Naive B cell (primary cell): ENCODE data around the gene RCAN3. TPM values are rescaled to one million over a fixed set of nuclear protein-coding genes. Genes with fewer than 3 reads are reported as not detected.

Experiments used
- ATAC-seq, 2 donors: fragments of 150-1000 bp; cut with Tn5 transposase; 2 replicates each; pipeline ENCODE4 v1.10.0; 2021; ENCODE audit warnings: low read depth in 2 of 2, mild to moderate bottlenecking in 2 of 2, moderate library complexity in 2 of 2
- DNase-seq: peaks from one replicate; pipeline ENCODE4 v3.0.0; 2022
- H3K27ac Mint-ChIP-seq, 6 donors: one replicate each; pipeline ENCODE4 v1.8.0; 2020 to 2022; ENCODE audit warnings: mild to moderate bottlenecking in 6 of 6, mixed read lengths in 6 of 6, moderate library complexity in 5 of 6, inconsistent platforms in 2 of 6
- H3K27me3 Mint-ChIP-seq, 3 donors: one replicate each; pipeline ENCODE4 v1.8.0; 2021 to 2022; ENCODE audit warnings: mixed read lengths in 3 of 3, mild to moderate bottlenecking in 1 of 3
- H3K36me3 Mint-ChIP-seq, 2 donors: one replicate each; pipeline ENCODE4 v1.8.0; 2020 to 2022; ENCODE audit warnings: mixed read lengths in 2 of 2, inconsistent platforms in 1 of 2, mild to moderate bottlenecking in 1 of 2
- H3K4me1 Mint-ChIP-seq, 3 donors: one replicate each; pipeline ENCODE4 v1.8.0; 2020 to 2022; ENCODE audit warnings: mixed read lengths in 3 of 3, inconsistent platforms in 1 of 3, mild to moderate bottlenecking in 1 of 3, moderate library complexity in 1 of 3
- H3K4me3 Mint-ChIP-seq, 8 donors: one replicate each; pipeline ENCODE4 v1.8.0; 2020 to 2022; ENCODE audit warnings: mild to moderate bottlenecking in 8 of 8, mixed read lengths in 8 of 8, moderate library complexity in 8 of 8, inconsistent platforms in 2 of 8
- H3K9me3 Mint-ChIP-seq, 7 donors: one replicate each; pipeline ENCODE4 v1.8.0; 2020 to 2022; ENCODE audit warnings: mixed read lengths in 7 of 7, mild to moderate bottlenecking in 5 of 7, inconsistent platforms in 2 of 7, moderate library complexity in 1 of 7
- polyA plus RNA-seq, 6 donors: library from polyadenylated mRNA; unstranded; fragments of 300-500 nt; fragmentation: Illumina TruSeq; gene quantifications; one replicate each; pipeline ENCODE4 v1.2.3, GENCODE V29; 2021; ENCODE audit warnings: low read depth in 6 of 6

Gene RCAN3
- polyA plus RNA-seq, 6 donors from 2014 or later: 25.2 to 38.3 (median 32.0) TPM

GRCh38 chr1:24564695-24565094 is 62.1 kb downstream of the RCAN3 start:
- Mint-ChIP-seq H3K27me3 (peaks cover 0 to 15% (median 7%) of the 10 kb centered on the region in 3 donors), H3K36me3 (no peaks in the 10 kb centered on the region), H3K9me3 (no peaks in the 10 kb centered on the region), H3K27ac (peak overlapping the region in 1 of 6 donors; percentile 7), H3K4me3 (no peak overlapping the region), H3K4me1 (peaks cover 0 to 11% (median 11%) of the 10 kb centered on the region in 3 donors)
- ATAC-seq (no peak), DNase-seq (no peak)

- Mint-ChIP-seq H3K27me3 (peaks cover 0 to 15% (median 7%) of the 10 kb centered on the region in 3 donors), H3K9me3 (no peaks in the 10 kb centered on the region), H3K36me3 (no peaks in the 10 kb centered on the region), H3K4me1 (peaks cover 0 to 11% (median 11%) of the 10 kb centered on the region in 3 donors), H3K27ac (peak overlapping the region in 1 of 6 donors; percentile 88), H3K4me3 (no peak overlapping the region)
- DNase-seq (no peak), ATAC-seq (no peak)
Observed at GRCh38 chr1:24566236-24566867, 63.7 kb downstream of the RCAN3 start.

- DNase-seq (no peak), ATAC-seq (peak; percentile 58 to 68)
- no peak overlapping the region for H3K4me3 Mint-ChIP-seq
- H3K9me3 Mint-ChIP-seq: no peaks in the 10 kb centered on the region
- peak overlapping the region in 1 of 6 donors; percentile 66 for H3K27ac Mint-ChIP-seq
- H3K4me1 Mint-ChIP-seq: peaks cover 8 to 24% (median 22%) of the 10 kb centered on the region in 3 donors
- H3K27me3 Mint-ChIP-seq: peaks cover 0 to 7% (median 4%) of the 10 kb centered on the region in 3 donors
- H3K36me3 Mint-ChIP-seq: no peaks in the 10 kb centered on the region
Observed at GRCh38 chr1:24567792-24568388, 65.3 kb downstream of the RCAN3 start.

GRCh38 chr1:24568475-24568874 is 65.8 kb downstream of the RCAN3 start:
- ATAC-seq (peak in 1 of 2 donors; percentile 7), DNase-seq (no peak)
- Mint-ChIP-seq H3K9me3 (no peaks in the 10 kb centered on the region), H3K36me3 (no peaks in the 10 kb centered on the region), H3K4me1 (peaks cover 11 to 28% (median 22%) of the 10 kb centered on the region in 3 donors), H3K4me3 (peak overlapping the region in 1 of 8 donors; percentile 11), H3K27ac (peak overlapping the region in 1 of 6 donors; percentile 66), H3K27me3 (peaks cover 0 to 7% (median 0%) of the 10 kb centered on the region in 3 donors)

- no peak for ATAC-seq
- peaks cover 11 to 28% (median 22%) of the 10 kb centered on the region in 3 donors for H3K4me1 Mint-ChIP-seq
- peak overlapping the region in 2 of 6 donors; percentile 24 to 64 for H3K27ac Mint-ChIP-seq
- no peaks in the 10 kb centered on the region for H3K36me3 Mint-ChIP-seq
- peaks cover 0 to 7% (median 0%) of the 10 kb centered on the region in 3 donors for H3K27me3 Mint-ChIP-seq
- DNase-seq: no peak
- H3K9me3 Mint-ChIP-seq: no peaks in the 10 kb centered on the region
- peak overlapping the region in 2 of 8 donors; percentile 42 for H3K4me3 Mint-ChIP-seq
Observed at GRCh38 chr1:24570265-24571125, 67.9 kb downstream of the RCAN3 start.

- no peaks in the 10 kb centered on the region for H3K27me3 Mint-ChIP-seq
- ATAC-seq: peak; percentile 46 to 49
Observed at GRCh38 chr1:24572301-24572700, 69.7 kb downstream of the RCAN3 start.

GRCh38 chr1:24575905-24576587 is 73.4 kb downstream of the RCAN3 start:
- DNase-seq (no peak), ATAC-seq (no peak)
- Mint-ChIP-seq H3K36me3 (peaks cover 0 to 8% of the 10 kb centered on the region in 2 donors), H3K9me3 (peaks cover 0 to 4% (median 0%) of the 10 kb centered on the region in 7 donors), H3K4me3 (no peak overlapping the region), H3K4me1 (peaks cover 11 to 17% (median 14%) of the 10 kb centered on the region in 3 donors), H3K27me3 (no peaks in the 10 kb centered on the region), H3K27ac (peak overlapping the region in 1 of 6 donors; percentile 4)

More at GRCh38 chr1:24572301-24572700, 69.7 kb downstream of the RCAN3 start:
- H3K27ac Mint-ChIP-seq: peak overlapping the region in 5 of 6 donors; percentile 40 to 62 (median 52)
- no peaks in the 10 kb centered on the region for H3K9me3 Mint-ChIP-seq
- peak overlapping the region in 7 of 8 donors; percentile 55 to 90 (median 81) for H3K4me3 Mint-ChIP-seq
- no peak for DNase-seq
- no peaks in the 10 kb centered on the region for H3K36me3 Mint-ChIP-seq
- peaks cover 11 to 28% (median 22%) of the 10 kb centered on the region in 3 donors for H3K4me1 Mint-ChIP-seq

- peaks cover 0 to 4% (median 0%) of the 10 kb centered on the region in 3 donors for H3K4me1 Mint-ChIP-seq
- H3K27ac Mint-ChIP-seq: no peak overlapping the region
- peaks cover 0 to 8% of the 10 kb centered on the region in 2 donors for H3K36me3 Mint-ChIP-seq
- H3K9me3 Mint-ChIP-seq: peaks cover 0 to 4% (median 0%) of the 10 kb centered on the region in 7 donors
- no peak for ATAC-seq
- no peak overlapping the region for H3K4me3 Mint-ChIP-seq
- no peak for DNase-seq
- H3K27me3 Mint-ChIP-seq: no peaks in the 10 kb centered on the region
Observed at GRCh38 chr1:24578846-24579245, 76.2 kb downstream of the RCAN3 start.

- Mint-ChIP-seq H3K4me1 (peaks cover 0 to 4% (median 0%) of the 10 kb centered on the region in 3 donors), H3K9me3 (peaks cover 0 to 4% (median 0%) of the 10 kb centered on the region in 7 donors), H3K4me3 (no peak overlapping the region), H3K36me3 (peaks cover 0 to 8% of the 10 kb centered on the region in 2 donors), H3K27ac (no peak overlapping the region), H3K27me3 (peaks cover 5 to 12% (median 10%) of the 10 kb centered on the region in 3 donors)
- ATAC-seq (no peak), DNase-seq (no peak)
Observed at GRCh38 chr1:24580756-24581155, 78.1 kb downstream of the RCAN3 start.

GRCh38 chr1:24584171-24584647 is 81.6 kb downstream of the RCAN3 start:
- Mint-ChIP-seq H3K9me3 (peaks cover 0 to 2% (median 0%) of the 10 kb centered on the region in 7 donors), H3K36me3 (peaks cover 0 to 3% of the 10 kb centered on the region in 2 donors), H3K4me1 (peaks cover 0 to 9% (median 7%) of the 10 kb centered on the region in 3 donors), H3K27me3 (peaks cover 5 to 14% (median 12%) of the 10 kb centered on the region in 3 donors), H3K27ac (no peak overlapping the region), H3K4me3 (no peak overlapping the region)
- ATAC-seq: no peak
- no peak for DNase-seq

GRCh38 chr1:24586119-24586518 is 83.5 kb downstream of the RCAN3 start:
- no peak for ATAC-seq
- H3K4me1 Mint-ChIP-seq: peaks cover 0 to 8% (median 7%) of the 10 kb centered on the region in 3 donors
- H3K4me3 Mint-ChIP-seq: no peak overlapping the region

GRCh38 chr1:24586970-24587820 is 84.6 kb downstream of the RCAN3 start:
- H3K4me3 Mint-ChIP-seq: peak overlapping the region in 1 of 8 donors; percentile 68

More at GRCh38 chr1:24586119-24586518, 83.5 kb downstream of the RCAN3 start:
- DNase-seq: no peak
- Mint-ChIP-seq H3K27ac (peak overlapping the region in 1 of 6 donors; percentile 58), H3K36me3 (no peaks in the 10 kb centered on the region), H3K27me3 (peaks cover 5 to 18% (median 17%) of the 10 kb centered on the region in 3 donors), H3K9me3 (no peaks in the 10 kb centered on the region)

More at GRCh38 chr1:24586970-24587820, 84.6 kb downstream of the RCAN3 start:
- Mint-ChIP-seq H3K4me1 (peaks cover 0 to 8% (median 7%) of the 10 kb centered on the region in 3 donors), H3K36me3 (no peaks in the 10 kb centered on the region), H3K27ac (peak overlapping the region in 3 of 6 donors; percentile 16 to 91 (median 76)), H3K9me3 (no peaks in the 10 kb centered on the region), H3K27me3 (peaks cover 9 to 28% (median 27%) of the 10 kb centered on the region in 3 donors)
- ATAC-seq (peak; percentile 97 to 99), DNase-seq (peak; percentile 57)
